ENCODE results near the gene PLEKHM2.
"Not testable (repeated sequence)": the region's sequence is repeated elsewhere in the genome, so short reads cannot be mapped to it uniquely, and the experiment has no call there.

PLEKHM2 gene

DNA sequence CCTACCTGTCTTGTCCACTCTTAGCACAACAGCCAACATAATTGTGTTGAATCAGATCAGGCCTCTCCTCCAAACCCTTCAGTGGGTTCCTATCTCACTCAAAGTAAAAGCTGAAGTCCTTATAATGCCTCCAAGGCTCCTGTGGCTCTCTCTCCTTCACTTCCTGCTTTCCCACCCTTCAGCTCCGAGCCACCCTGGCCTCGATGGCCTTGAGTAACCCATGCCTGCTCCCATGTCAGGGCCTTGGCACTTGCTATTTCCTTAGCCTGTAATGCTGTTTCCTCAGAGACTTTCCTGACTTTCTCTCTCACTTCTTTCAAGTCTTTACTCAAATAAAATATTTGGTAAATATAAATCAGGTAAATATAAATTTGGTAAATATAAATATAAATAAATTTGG, 8.1 kb upstream of the PLEKHM2 start:
- no peak for DNase-seq (ENCODE audit: low read depth in 3 of 3)

GRCh38 chr1:15676688-15677661, 7.1 kb upstream of the PLEKHM2 start:
- DNase-seq (ENCODE audit: low read depth in 3 of 3): no peak

- no peak for DNase-seq (ENCODE audit: low read depth in 3 of 3)
Measured at GRCh38 chr1:15678578-15678977, 5.5 kb upstream of the PLEKHM2 start.

GRCh38 chr1:15680131-15680530, 4.0 kb upstream of the PLEKHM2 start:
- DNase-seq (ENCODE audit: low read depth in 3 of 3): no peak

GRCh38 chr1:15680561-15681348, 3.4 kb upstream of the PLEKHM2 start:
- no peak for DNase-seq (ENCODE audit: low read depth in 3 of 3)

GRCh38 chr1:15681349-15682292, 2.5 kb upstream of the PLEKHM2 start:
- DNase-seq (ENCODE audit: low read depth in 3 of 3): no peak

DNA sequence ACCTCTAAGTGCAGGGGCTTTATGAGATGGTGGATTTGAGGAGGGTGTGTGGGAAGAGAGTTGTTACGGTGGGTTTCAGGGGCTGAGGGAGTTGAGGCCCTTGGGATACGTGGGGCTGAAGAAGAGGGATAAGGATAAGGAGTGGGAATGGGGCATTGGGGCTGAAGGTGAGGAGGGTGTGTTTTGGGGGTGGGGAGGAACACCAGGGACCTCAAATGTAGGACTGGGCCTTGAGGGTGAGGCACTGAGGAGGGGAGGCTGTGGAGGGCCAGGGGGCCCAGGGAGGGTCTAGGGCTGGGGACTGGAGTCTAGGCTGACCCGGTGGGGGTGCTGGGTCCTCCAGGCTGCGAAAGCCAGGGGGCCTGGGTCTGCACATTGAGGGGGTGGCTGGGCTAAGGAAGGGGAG, 1.2 kb upstream of the PLEKHM2 start:
- DNase-seq (ENCODE audit: low read depth in 3 of 3): no peak

GRCh38 chr1:15683345-15684039, 628 bp upstream of the PLEKHM2 start:
- DNase-seq (ENCODE audit: low read depth in 3 of 3): no peak

GRCh38 chr1:15684468-15685291, 560 bp downstream of the PLEKHM2 start:
- DNase-seq (ENCODE audit: low read depth in 3 of 3): peak in 1 of 3 experiments; percentile 25

- no peak for DNase-seq (ENCODE audit: low read depth in 3 of 3)
Measured at GRCh38 chr1:15685820-15686219, 1.7 kb downstream of the PLEKHM2 start.

GRCh38 chr1:15687446-15687845, 3.3 kb downstream of the PLEKHM2 start:
- no peak for DNase-seq (ENCODE audit: low read depth in 3 of 3)

DNA sequence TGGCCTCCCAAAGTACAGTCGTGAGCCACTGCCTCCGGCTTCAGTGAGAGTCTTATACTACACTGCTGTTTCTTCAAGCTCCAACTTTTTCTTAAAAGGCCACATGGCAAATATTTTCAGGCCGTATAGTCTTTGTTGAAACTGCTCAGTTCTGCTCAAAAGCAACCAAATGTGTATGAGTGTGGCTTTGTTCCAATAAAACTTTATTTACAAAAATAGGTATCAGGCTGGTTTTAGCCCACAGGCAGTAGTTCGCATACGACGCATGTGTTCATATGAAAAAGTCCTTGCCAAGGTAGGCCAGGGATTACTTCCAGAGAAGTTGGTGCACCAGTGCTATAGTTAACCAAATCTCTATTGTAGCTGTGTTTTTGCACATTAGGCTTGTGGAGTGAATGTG, 6.2 kb downstream of the PLEKHM2 start:
- no peak for DNase-seq (ENCODE audit: low read depth in 3 of 3)

DNA sequence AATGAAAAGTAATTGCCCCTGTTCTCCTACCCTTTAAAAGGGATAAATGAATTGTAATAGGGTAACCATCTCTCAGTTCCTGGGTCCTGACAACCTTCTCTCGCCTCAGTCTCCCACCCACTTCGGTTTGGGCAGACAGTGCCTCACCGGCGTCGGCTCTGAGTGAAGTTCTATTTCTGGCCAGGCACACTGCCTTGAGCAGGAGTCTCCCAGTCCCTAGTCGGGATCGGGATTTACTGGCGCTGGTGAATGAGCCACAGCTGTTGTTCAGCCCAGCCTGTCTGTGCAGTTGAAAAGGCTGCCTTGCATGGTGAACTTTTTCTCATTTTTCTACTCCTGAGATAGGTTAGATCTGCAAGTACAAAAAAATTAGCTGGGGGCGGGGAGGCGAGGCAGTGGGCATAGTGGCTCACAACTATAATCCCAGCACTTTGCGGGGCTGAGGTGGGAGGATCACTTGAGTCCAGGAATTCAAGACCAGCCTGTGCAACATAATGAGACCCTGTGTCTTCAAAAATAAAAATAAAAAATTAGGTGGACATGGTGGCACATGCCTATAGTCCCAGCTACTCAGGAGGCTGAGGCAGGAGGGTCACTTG, 7.4 kb downstream of the PLEKHM2 start:
- no peak for DNase-seq (ENCODE audit: low read depth in 3 of 3)

DNA sequence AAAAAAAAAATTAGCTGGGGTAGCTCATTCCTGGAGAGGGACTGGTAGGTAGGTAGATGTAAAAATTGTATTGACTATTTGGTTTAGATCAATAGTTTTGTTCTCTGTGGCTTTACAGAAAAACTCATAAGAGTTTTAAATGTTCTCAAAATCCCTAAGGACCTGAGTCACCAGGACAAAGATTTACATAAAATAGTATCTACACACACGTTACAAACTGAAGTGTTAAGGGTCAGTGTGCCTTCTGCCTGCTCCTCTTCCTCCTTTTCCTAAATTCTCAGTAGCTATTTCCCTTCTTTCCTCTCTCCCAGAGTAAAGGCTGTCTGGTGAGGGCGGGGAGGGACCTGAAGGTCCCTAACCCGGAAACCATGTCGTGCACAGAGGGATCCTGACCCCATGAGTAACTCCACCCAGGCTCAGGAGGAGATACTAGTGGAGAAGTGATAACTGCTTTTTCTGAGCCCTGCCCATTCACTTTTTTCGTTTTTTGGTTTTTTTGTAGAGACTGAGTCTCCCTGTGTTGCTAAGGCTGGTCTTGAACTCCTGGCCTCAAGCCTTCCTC, 8.1 kb downstream of the PLEKHM2 start:
- DNase-seq (ENCODE audit: low read depth in 3 of 3): no peak

- no peak for DNase-seq (ENCODE audit: low read depth in 3 of 3)
Measured at GRCh38 chr1:15693371-15693770, 9.3 kb downstream of the PLEKHM2 start.

- peak in 2 of 3 experiments; percentile 2 to 9 for DNase-seq (ENCODE audit: low read depth in 3 of 3)
Measured at GRCh38 chr1:15696956-15697521, 12.9 kb downstream of the PLEKHM2 start.

- no peak for DNase-seq (ENCODE audit: low read depth in 3 of 3)
Measured at GRCh38 chr1:15698201-15698600, 14.1 kb downstream of the PLEKHM2 start.

DNA sequence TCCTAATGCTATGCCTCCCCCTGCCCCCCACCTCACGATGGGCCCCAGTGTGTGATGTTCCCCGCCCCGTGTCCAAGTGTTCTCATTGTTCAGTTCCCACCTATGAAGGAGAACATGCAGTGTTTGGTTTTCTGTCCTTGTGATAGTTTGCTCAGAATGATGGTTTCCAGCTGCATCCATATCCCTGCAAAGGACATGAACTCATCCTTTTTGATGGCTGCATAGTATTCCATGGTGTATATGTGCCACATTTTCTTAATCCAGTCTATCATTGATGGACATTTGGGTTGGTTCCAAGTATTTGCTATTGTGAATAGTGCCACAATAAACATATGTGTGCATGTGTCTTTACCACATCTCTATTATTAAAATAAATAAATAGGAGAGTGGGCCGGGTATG, 15.2 kb downstream of the PLEKHM2 start:
- not testable (repeated sequence) for DNase-seq (ENCODE audit: low read depth in 3 of 3)

- DNase-seq (ENCODE audit: low read depth in 3 of 3): no peak
Measured at GRCh38 chr1:15700508-15700907, 16.4 kb downstream of the PLEKHM2 start.
